Measurements from ENCODE around the gene CCDC142. TPM values are rescaled to one million over a fixed set of nuclear protein-coding genes. Genes with fewer than 3 reads are reported as not detected.
"Not testable (repeated sequence)": the region's sequence is repeated elsewhere in the genome, so short reads cannot be mapped to it uniquely, and the experiment has no call there.

CCDC142 gene
- total RNA-seq, 2 donors from 2014 or later: 28.0 to 28.3 TPM

DNA sequence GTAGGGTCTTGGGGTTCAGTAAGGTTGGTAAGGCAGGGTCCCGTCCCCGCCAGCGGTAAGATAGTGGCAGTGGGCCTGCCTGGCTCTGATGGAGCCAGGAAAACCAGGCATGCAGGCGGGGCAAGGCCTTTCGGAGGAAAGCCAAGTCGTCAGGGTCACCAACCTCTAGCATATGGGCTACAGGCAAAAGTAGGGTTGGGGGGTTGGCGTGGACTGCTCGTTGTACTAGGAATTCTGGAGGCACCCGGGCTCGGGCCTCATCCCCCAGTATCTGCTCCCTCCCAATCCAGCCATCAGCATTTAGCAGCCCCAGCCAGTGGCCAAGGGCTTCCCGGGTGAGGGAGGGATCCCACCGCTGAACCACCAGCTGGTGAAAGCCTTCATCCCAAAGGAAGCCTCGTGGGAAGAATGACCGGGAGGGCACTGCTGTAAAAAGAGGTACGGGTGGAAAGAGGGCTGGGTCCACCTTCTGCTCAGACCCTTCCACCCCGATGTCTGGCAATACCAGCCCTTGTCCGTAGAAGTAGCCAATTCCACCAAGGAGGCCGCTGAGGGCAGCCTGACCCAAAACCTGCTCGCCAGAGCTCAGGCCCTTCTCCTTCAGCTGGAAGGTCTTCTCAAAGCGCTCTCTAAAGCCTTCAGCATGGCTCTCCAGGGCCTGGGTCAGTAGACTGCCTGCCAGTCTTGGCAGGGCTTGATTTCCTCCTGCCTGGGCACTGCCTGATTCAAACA is 20.6 kb downstream of the CCDC142 start:
- TF ChIP-seq POLR2AphosphoS5 (IDR thresholded peaks at IDR 0.05) (no peak), POLR2A (IDR thresholded peaks at IDR 0.05) (no peak)
- TF ChIP-seq, protein P1, sequence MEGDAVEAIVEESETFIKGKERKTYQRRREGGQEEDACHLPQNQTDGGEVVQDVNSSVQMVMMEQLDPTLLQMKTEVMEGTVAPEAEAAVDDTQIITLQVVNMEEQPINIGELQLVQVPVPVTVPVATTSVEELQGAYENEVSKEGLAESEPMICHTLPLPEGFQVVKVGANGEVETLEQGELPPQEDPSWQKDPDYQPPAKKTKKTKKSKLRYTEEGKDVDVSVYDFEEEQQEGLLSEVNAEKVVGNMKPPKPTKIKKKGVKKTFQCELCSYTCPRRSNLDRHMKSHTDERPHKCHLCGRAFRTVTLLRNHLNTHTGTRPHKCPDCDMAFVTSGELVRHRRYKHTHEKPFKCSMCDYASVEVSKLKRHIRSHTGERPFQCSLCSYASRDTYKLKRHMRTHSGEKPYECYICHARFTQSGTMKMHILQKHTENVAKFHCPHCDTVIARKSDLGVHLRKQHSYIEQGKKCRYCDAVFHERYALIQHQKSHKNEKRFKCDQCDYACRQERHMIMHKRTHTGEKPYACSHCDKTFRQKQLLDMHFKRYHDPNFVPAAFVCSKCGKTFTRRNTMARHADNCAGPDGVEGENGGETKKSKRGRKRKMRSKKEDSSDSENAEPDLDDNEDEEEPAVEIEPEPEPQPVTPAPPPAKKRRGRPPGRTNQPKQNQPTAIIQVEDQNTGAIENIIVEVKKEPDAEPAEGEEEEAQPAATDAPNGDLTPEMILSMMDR (IDR thresholded peaks at IDR 0.05): no peak
- peaks cover 8% of the 10 kb centered on the region for H3K4me1 ChIP-seq (replicated peaks)
- 88% methylated on average over 20 of the region's 20 CpGs for WGBS

DNA sequence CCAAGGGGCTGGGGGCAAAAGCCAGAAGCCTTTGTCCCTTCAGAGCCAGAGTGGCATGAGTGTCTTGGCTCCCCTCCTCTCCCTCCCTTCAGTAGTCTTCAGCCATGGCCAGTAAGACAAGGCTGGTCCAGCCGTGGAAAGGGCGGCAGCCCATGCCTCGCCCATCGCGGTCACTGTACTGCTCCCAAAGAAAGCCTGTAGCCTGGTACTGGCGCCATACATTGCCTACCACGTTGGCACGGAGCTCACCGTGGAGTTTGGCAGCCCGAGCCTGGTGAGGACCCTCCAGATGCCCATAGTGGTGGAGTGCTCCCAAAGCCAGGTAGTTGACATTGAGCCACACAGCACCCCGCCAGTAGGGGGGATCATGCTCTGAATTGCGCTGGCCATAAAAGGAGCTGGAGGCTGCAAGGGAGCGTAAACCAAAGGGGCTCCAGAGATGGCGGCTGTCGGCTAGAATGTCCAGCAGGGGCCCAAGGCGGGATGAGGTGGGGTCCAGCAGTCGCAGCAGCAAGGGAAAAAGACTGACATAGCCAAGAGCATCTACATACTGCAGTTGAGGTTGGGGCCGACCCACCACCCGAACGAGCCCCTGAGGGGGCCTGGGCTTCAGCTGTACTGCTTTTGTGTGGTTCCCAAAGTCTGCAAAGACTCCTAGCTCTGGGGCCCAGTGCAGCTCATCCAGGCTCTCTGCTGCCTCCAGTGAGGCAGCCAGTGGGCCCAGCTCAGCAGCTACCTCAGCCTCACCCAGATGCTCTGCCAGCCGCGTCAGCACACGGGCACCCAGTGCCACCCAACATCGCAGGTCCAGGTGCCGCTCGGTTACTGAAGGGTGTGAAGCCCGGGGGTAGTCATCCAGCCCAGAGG is 21.4 kb downstream of the CCDC142 start:
- no peaks in the 10 kb centered on the region for H3K9me3 ChIP-seq
- H3K27ac ChIP-seq: no peak overlapping the region
- H3K4me3 ChIP-seq: no peak overlapping the region
- H3K36me3 ChIP-seq: peaks cover 0 to 5% of the 10 kb centered on the region in 2 donors
- TF ChIP-seq, protein P1 (IDR thresholded peaks at IDR 0.05): no peak
- TF ChIP-seq POLR2A (IDR thresholded peaks at IDR 0.05) (no peak), POLR2AphosphoS5 (IDR thresholded peaks at IDR 0.05) (no peak)
- peaks cover 8% of the 10 kb centered on the region for H3K4me1 ChIP-seq (replicated peaks)
- H3K27me3 ChIP-seq (replicated peaks; ENCODE audit: insufficient read depth): no peaks in the 10 kb centered on the region
- no peak for DNase-seq (ENCODE audit: low spot score)
- 89% methylated on average over 27 of the region's 27 CpGs for WGBS
- intact Hi-C loops (cut with DNase I): no loop called here

More for the DNA sequence above, 20.6 kb downstream of the CCDC142 start:
- no peaks in the 10 kb centered on the region for H3K27me3 ChIP-seq (replicated peaks; ENCODE audit: insufficient read depth)
- peaks cover 0 to 5% of the 10 kb centered on the region in 2 donors for H3K36me3 ChIP-seq
- no peak overlapping the region for H3K27ac ChIP-seq
- DNase-seq (ENCODE audit: low spot score): no peak
- no peaks in the 10 kb centered on the region for H3K9me3 ChIP-seq
- H3K4me3 ChIP-seq: no peak overlapping the region
- intact Hi-C loops (cut with DNase I): no loop called here

DNA sequence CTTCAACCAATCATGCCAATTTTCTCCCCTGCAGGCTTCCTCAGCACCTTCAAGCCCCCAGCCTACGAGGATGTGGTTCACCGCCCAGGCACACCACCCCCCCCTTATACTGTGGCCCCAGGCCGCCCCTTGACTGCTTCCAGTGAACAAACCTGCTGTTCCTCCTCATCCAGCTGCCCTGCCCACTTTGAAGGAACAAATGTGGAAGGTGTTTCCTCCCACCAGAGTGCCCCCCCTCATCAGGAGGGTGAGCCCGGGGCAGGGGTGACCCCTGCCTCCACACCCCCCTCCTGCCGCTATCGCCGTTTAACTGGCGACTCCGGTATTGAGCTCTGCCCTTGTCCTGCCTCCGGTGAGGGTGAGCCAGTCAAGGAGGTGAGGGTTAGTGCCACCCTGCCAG is 22.6 kb downstream of the CCDC142 start:
- H3K27me3 ChIP-seq (replicated peaks; ENCODE audit: insufficient read depth); intact Hi-C loops (cut with DNase I); H3K4me1 ChIP-seq (replicated peaks); H3K27ac ChIP-seq; DNase-seq (ENCODE audit: low spot score); H3K4me3 ChIP-seq; H3K9me3 ChIP-seq; H3K36me3 ChIP-seq: not testable (repeated sequence)
- whole genome bisulfite sequencing: 76% methylated on average over 10 of the region's 10 CpGs

DNA sequence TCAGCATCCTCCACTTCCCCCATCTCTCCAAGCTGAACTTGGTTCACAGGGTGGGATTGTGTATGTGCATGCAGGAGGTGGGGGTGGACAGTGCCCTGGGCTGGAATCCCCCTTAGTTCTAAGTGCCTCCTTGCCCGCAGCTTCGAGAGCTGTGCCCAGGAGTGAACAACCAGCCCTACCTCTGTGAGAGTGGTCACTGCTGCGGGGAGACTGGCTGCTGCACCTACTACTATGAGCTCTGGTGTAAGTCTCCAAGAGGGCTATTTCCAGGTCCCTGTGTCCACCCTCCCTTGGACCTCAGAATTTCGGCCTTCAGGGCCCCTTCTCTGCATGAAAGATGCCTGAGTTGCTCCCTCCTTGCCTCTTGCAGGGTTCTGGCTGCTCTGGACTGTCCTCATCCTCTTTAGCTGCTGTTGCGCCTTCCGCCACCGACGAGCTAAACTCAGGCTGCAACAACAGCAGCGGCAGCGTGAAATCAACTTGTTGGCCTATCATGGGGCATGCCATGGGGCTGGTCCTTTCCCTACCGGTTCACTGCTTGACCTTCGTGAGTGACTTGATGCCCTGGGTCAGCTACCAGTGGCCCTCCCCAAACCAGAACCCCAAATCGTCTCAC is 23.2 kb downstream of the CCDC142 start:
- H3K36me3 ChIP-seq; H3K27ac ChIP-seq; DNase-seq (ENCODE audit: low spot score); intact Hi-C loops (cut with DNase I); H3K27me3 ChIP-seq (replicated peaks; ENCODE audit: insufficient read depth); H3K4me1 ChIP-seq (replicated peaks); H3K9me3 ChIP-seq: not testable (repeated sequence)
- WGBS: 77% methylated on average over 13 of the region's 13 CpGs
- H3K4me3 ChIP-seq: peak overlapping the region in 1 of 2 donors; percentile 73

DNA sequence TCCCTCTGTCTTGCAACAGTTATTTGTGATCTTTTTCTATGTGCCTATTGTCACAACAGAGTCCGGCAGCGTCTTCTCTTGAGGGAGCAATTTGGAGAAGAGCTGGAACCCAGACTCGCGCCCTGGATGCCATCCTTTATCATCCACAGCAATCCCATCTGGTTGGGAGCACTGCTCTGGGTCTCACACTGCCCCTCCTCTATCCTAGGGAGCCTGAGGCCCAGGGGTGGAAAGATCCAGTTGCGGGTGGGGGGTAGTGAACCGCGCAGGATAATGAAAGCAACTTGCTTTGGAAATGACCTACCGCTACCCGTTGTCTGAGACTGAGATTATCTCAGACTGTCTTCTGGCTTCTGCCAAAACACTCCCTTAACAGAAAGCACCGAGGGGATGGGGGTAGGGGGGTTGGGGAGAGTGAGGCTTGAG is 23.8 kb downstream of the CCDC142 start:
- TF ChIP-seq, protein P1 (IDR thresholded peaks at IDR 0.05): no peak
- no peak for TF ChIP-seq POLR2AphosphoS5 (IDR thresholded peaks at IDR 0.05)
- TF ChIP-seq POLR2A (IDR thresholded peaks at IDR 0.05): no peak
- no peak for DNase-seq (ENCODE audit: low spot score)
- Histone ChIP-seq H3K4me3 (peak overlapping the region; percentile 67 to 73), H3K36me3 (peaks cover 0 to 5% of the 10 kb centered on the region in 2 donors), H3K27me3 (replicated peaks; ENCODE audit: insufficient read depth) (no peaks in the 10 kb centered on the region), H3K27ac (peak overlapping the region; percentile 78 to 99), H3K9me3 (no peaks in the 10 kb centered on the region), H3K4me1 (replicated peaks) (peaks cover 10% of the 10 kb centered on the region)
- intact Hi-C loops (cut with DNase I): no loop called here
- 6% methylated on average over 10 of the region's 10 CpGs for WGBS

Measured in prostate gland (tissue), 2 donors.